Spinal cord (tissue), 10 donors: Measurements from ENCODE around the gene OLAH. TPM values are rescaled to one million over a fixed set of nuclear protein-coding genes. Genes with fewer than 3 reads are reported as not detected.

Experiments
- DNase-seq, 6 donors: peaks; one replicate each; pipeline versions ENCODE4 v3.0.0 to v3.0.0-alpha.2; 2013 to 2015; ENCODE audit warnings: low spot score in 6 of 6, low read depth in 4 of 6
- H3K27ac ChIP-seq: one replicate; pipeline ENCODE4 v1.5.1; 2013; ENCODE audit warnings: low read depth, low read length, control low read depth
- H3K27me3 ChIP-seq: one replicate; pipeline ENCODE4 v1.6.1; 2013; ENCODE audit warnings: low read length; ENCODE audit not compliant: control insufficient read depth, insufficient read depth
- H3K36me3 ChIP-seq: one replicate; pipeline ENCODE4 v1.6.1; 2013; ENCODE audit warnings: low read length; ENCODE audit not compliant: control insufficient read depth, insufficient read depth
- H3K4me1 ChIP-seq: one replicate; pipeline ENCODE4 v1.6.1; 2013; ENCODE audit warnings: low read length; ENCODE audit not compliant: control insufficient read depth, insufficient read depth
- H3K4me3 ChIP-seq: one replicate; pipeline ENCODE4 v1.5.1; 2013; ENCODE audit warnings: low read depth, low read length, control low read depth
- H3K9me3 ChIP-seq: one replicate; pipeline ENCODE4 v1.6.1; 2013; ENCODE audit warnings: low read length; ENCODE audit not compliant: control insufficient read depth, insufficient read depth
- WGBS: methylation state at CpG from one replicate; pipeline ENCODE4 v1.1.5; 2013; ENCODE audit warnings: missing lambda C conversion rate; ENCODE audit not compliant: insufficient coverage; 5-methylcytosine and 5-hydroxymethylcytosine counted together
- polyA plus RNA-seq, 2 donors: library from polyadenylated mRNA; unstranded; fragments of 120-200 nt; gene quantifications; one replicate each; pipeline ENCODE4 v1.2.1, GENCODE V29; 2013; ENCODE audit not compliant: insufficient read length in 2 of 2
- total RNA-seq, 2 donors: library from RNA; depleted of rRNA in 1 of 2; stranded (reverse); fragments of 120-200 nt in 1 of 2; fragments of >200 nt in 1 of 2; gene quantifications; one replicate each; pipeline versions ENCODE4 v1.2.3 to v1.2.4, GENCODE V29; 2013 to 2014
- donor health status: healthy.

Gene OLAH
- total and polyA plus RNA-seq, 4 donors: 0.79 to 7.4 (median 1.4) TPM

DNA sequence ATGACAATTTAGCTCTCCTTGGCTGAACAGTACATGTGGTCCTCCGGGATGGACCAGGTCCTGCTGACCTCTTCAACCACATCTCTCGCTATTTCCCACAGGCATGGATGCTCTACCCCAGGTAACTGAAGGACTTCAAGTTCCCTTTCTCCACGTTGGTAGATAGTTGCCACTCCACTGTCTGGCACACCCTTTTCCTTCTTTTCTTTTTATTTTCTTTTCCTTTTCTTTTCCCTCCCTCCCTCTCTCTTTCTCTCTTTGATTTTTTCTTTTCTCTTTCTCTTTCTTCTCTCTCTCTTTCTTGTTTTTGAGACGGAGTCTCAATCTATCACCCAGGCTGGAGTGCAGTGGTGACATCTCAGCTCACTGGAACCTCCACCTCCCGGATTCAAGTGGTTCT, 47.7 kb downstream of the OLAH start:
- no peak for DNase-seq
- WGBS: 88% methylated on average over 4 of the region's 5 CpGs
- no peak overlapping the region for H3K4me3 ChIP-seq

DNA sequence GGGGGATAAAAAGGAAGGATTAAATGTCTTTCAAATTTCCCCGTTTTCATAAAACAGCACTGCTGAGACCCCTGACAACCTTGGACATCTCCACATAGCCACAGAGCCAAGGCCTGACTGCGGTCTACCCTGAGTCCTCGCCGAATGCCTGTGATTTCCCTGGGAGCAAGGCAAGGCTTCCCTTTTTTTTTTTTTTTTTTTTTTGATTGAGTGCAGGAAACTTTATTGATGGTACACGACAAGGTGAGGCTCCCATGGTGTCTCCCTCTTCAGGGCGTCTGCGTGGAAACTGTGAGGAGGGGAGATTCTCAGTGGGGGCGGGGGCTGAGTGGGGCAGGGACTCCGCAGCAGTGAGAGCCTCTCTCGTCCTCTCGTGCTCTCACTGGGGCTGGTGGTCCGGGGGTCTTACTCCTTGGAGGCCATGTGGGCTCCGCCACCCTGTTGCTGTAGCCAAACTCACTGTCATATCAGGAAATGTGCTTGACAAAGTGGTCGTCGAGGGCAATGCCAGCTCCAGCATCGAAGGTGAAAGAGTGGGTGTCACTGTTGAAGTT, 49.2 kb downstream of the OLAH start:
- WGBS: 90% methylated on average over 11 of the region's 16 CpGs
- Histone ChIP-seq H3K4me3 (no peak overlapping the region), H3K4me1 (peaks cover 25% of the 10 kb centered on the region), H3K9me3 (no peaks in the 10 kb centered on the region), H3K27me3 (no peaks in the 10 kb centered on the region), H3K27ac (no peak overlapping the region), H3K36me3 (no peaks in the 10 kb centered on the region)
- no peak for DNase-seq

More for the DNA sequence above, 47.7 kb downstream of the OLAH start:
- peaks cover 21% of the 10 kb centered on the region for H3K4me1 ChIP-seq
- no peaks in the 10 kb centered on the region for H3K27me3 ChIP-seq
- no peaks in the 10 kb centered on the region for H3K9me3 ChIP-seq
- no peak overlapping the region for H3K27ac ChIP-seq
- no peaks in the 10 kb centered on the region for H3K36me3 ChIP-seq

DNA sequence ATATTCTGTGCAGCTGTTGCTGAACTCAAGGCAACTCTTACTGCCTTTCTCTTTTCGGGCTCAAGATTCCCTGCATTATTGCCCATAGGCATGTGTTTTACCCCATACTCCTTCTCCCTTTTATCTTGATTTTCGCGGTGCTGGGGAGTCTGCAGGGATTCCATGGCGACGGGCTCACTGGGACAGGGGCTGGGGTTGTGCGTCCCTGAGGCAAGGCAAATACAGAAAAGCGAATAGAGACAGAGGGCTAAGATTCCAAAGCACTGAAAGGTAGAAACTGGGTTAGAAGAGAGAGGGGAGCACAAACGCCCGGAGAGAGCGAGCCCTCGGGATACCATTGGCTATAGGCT, 52.9 kb downstream of the OLAH start:
- WGBS: 0% methylated on average over 11 of the region's 11 CpGs
- peaks cover 27% of the 10 kb centered on the region for H3K4me1 ChIP-seq

DNA sequence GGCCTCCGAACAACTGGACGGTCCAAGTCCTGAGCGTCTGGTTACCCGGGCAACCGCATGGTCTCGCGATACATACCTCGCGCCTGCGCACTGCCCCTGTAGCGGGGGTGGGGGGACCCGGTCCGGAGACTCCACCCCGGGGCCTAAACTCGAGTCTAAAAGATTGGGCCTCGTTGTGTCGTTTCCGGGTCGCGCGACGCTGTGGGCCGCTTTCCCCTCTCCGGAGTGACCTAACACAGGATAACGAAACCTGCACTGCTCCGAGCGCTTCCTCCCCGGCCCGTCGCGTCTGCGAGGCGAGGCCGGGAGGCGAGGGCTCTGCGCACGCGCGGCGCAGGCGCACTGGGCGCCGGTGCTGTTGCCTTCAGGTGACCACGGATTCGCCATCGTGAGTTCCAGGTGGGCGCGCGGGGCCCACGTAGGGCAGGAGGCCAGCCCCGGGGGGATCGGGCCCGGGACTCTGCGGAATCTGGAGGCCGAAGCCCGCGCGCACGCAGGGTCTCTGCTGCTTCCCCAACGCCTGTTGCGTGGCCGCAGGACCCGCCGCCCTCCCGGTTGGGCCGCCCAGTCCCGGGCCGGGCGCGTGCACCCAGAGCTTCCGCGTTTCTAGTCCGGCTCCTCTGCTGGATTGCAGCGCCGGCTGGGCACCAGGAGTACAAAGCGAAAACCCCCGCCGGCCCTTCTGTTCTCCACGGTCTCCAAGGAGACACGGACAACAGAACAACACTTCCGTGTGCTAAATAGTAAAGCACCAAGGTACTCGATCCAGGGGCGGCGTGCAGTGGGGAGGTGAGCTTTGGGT, 53.5 kb downstream of the OLAH start, which contains the start of gene RPP38:
Gene RPP38, plus strand, starts transcription at position 345 of the 802 bp plus-strand sequence. CDS start 5,960 bp downstream, outside the sequence.
- peaks cover 15% of the 10 kb centered on the region for H3K36me3 ChIP-seq
- peak; percentile 92 to 98 (median 96) for DNase-seq
- H3K27ac ChIP-seq: peak within 1 kb of the TSS; percentile 95
- no peaks in the 10 kb centered on the region for H3K27me3 ChIP-seq
- H3K4me1 ChIP-seq: peaks cover 27% of the 10 kb centered on the region
- peak within 1 kb of the TSS; percentile 90 for H3K4me3 ChIP-seq
- H3K9me3 ChIP-seq: no peaks in the 10 kb centered on the region
- under 1% methylated on average over 84 of the region's 84 CpGs for WGBS

More for the DNA sequence above, 52.9 kb downstream of the OLAH start:
- Histone ChIP-seq H3K27me3 (no peaks in the 10 kb centered on the region), H3K27ac (peak overlapping the region; percentile 95), H3K9me3 (no peaks in the 10 kb centered on the region), H3K4me3 (peak overlapping the region; percentile 90), H3K36me3 (peaks cover 9% of the 10 kb centered on the region)
- no peak for DNase-seq

DNA sequence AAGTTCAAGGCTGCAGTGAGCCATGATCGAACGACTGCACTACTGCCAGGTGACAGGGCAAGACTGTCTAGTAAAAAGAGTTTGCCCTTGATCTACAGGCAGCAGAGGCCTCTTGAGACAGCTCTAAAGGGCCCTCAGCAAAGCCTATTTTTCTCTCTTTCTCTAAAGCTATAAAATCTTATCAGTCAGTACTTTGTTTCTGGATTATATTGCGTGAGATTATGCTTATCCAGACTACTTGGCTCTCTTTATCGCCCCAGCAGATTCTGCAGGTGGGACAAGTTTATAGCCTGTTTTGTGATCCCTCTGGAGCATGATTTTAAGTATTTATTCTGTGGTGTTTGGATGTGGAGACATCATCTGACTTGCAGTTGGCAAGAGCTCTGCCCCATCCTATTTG, 56.1 kb downstream of the OLAH start:
- H3K9me3 ChIP-seq: no peaks in the 10 kb centered on the region

DNA sequence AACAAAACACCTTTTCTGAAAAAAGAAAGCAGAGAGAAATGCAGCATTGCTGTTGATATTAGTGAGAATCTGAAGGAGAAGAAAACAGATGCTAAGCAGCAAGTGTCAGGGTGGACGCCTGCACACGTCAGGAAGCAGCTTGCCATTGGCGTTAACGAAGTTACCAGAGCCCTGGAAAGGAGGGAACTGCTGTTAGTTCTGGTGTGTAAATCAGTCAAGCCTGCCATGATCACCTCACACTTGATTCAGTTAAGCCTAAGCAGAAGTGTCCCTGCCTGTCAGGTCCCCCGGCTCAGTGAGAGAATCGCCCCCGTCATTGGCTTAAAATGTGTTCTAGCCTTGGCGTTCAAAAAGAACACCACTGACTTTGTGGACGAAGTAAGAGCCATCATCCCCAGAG, 59.8 kb downstream of the OLAH start:
- Histone ChIP-seq H3K36me3 (peaks cover 46% of the 10 kb centered on the region), H3K27me3 (no peaks in the 10 kb centered on the region), H3K4me3 (no peak overlapping the region), H3K9me3 (no peaks in the 10 kb centered on the region), H3K4me1 (peaks cover 6% of the 10 kb centered on the region), H3K27ac (no peak overlapping the region)
- DNase-seq: no peak
- 91% methylated on average over 9 of the region's 9 CpGs for WGBS

More for the DNA sequence above, 56.1 kb downstream of the OLAH start:
- H3K27ac ChIP-seq: no peak overlapping the region
- peaks cover 32% of the 10 kb centered on the region for H3K36me3 ChIP-seq
- H3K4me3 ChIP-seq: no peak overlapping the region
- WGBS: 100% methylated on average over 2 of the region's 4 CpGs
- no peaks in the 10 kb centered on the region for H3K27me3 ChIP-seq
- DNase-seq: no peak
- peaks cover 27% of the 10 kb centered on the region for H3K4me1 ChIP-seq

DNA sequence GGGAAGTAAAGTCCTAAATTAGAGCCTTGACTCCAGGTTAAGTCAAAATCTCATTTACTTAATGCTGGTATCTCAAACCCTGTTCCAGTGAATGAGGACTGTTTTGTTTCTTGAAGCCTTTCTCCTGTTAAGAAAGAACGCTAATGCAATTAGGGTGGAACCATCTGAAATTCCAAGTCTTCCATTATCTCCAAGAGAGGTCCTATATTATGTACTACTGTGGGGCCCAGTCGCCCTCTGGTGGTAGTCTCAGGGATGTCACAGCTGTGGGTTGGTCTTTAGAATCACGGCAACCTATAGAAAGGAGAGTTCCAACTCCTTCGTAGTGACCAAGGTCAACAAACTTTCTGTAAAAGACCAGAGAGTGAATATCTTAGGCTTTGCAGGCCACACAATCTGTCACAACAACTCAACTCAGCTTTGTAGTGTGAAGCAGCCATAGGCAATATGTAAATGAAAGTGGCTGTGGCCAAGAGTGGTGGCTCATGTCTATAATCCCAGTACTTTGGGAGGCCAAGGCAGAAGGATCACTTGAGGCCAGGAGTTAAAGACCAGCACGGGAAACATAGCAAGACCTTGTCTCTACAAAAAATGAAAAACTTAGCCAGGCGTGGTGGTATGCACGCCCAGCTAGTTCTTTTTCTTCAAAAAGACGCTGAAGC, 62.7 kb downstream of the OLAH start:
- Histone ChIP-seq H3K4me3 (no peak overlapping the region), H3K36me3 (peaks cover 54% of the 10 kb centered on the region), H3K9me3 (no peaks in the 10 kb centered on the region), H3K27ac (no peak overlapping the region), H3K4me1 (no peaks in the 10 kb centered on the region), H3K27me3 (no peaks in the 10 kb centered on the region)
- WGBS: 93% methylated on average over 3 of the region's 8 CpGs
- DNase-seq: peak in 4 of 6 donors; percentile 36 to 90 (median 70)

DNA sequence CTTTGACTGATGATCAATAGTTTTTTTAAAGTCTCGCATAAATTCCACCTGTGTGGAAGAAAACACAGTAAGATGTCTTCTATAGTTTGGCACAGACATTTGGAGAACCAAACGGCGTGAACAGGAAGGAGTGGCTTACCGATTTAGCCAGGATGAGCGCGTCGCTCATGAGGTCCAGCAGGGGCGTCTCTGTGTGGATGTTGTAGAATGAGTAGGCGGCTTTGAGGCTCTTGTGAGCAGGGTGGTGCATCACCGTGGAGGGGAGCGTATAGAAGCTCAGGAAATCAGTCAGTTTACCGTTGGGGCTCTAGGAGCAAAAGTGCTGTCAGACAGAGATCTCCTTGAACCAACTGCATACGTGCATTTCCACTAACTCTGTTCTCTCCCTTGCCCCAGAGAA, 68.9 kb downstream of the OLAH start:
- WGBS: 91% methylated on average over 9 of the region's 13 CpGs
- Histone ChIP-seq H3K27ac (no peak overlapping the region), H3K27me3 (no peaks in the 10 kb centered on the region), H3K36me3 (peaks cover 30% of the 10 kb centered on the region), H3K4me1 (no peaks in the 10 kb centered on the region), H3K9me3 (no peaks in the 10 kb centered on the region), H3K4me3 (no peak overlapping the region)
- no peak for DNase-seq

DNA sequence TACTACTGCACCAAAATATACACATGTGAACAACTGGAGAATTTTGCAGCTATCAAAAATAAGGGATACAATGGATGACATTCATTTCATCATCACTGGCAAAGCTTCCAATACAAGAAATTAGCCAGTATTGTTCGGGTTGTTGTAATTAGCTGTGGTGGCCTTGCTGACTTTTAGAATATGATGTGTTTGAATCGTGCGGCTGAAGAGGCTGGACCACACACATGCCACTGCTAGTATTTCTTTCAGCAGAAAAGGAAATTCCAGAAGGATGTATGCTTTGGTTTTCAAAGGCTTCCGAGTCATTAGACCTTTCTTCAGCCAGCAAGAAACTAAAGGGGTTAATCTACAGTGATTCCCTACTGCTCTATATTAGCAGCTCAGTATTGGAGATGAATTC, 70.0 kb downstream of the OLAH start:
- Histone ChIP-seq H3K4me3 (no peak overlapping the region), H3K27me3 (no peaks in the 10 kb centered on the region), H3K27ac (no peak overlapping the region), H3K9me3 (no peaks in the 10 kb centered on the region), H3K36me3 (peaks cover 25% of the 10 kb centered on the region), H3K4me1 (no peaks in the 10 kb centered on the region)
- 85% methylated on average over 3 of the region's 4 CpGs for WGBS
- DNase-seq: no peak
